Activated CD8-positive, alpha-beta memory T cell treated with anti-CD3 and anti-CD28 coated beads for 36 hours (primary cell): Measurements from ENCODE around the gene BCO1. TPM values are rescaled to one million over a fixed set of nuclear protein-coding genes. Genes with fewer than 3 reads are reported as not detected.

Experiments
- CTCF ChIA-PET: fragments of 350-600 bp; sonication (Branson Sonifier 250); formaldehyde crosslinking; loops from one replicate; lab custom pipeline; 2021; ENCODE audit warnings: antibody characterized with exemption; lab: Charles Lee
- POLR2A ChIA-PET: fragments of 350-600 bp; sonication (Branson Sonifier 250); formaldehyde crosslinking; loops from one replicate; lab custom pipeline; 2021; ENCODE audit warnings: antibody characterized with exemption; lab: Charles Lee
- total RNA-seq, 2 experiments: library from RNA; stranded (reverse); gene quantifications; one replicate each; pipeline ENCODE4 v1.2.3, GENCODE V29; 2021

The BCO1 gene
- total RNA-seq, 2 experiments from 2014 or later, result not detected

- ChIA-PET POLR2A (no interaction called here), CTCF (no interaction called here)
These were observed 27.4 kb downstream of the BCO1 start for GRCh38 chr16:81265658-81266451.

GRCh38 chr16:81266680-81267095, 28.2 kb downstream of the BCO1 start:
- ChIA-PET CTCF (no interaction called here), POLR2A (no interaction called here)

GRCh38 chr16:81268509-81268908, 30.0 kb downstream of the BCO1 start:
- POLR2A ChIA-PET, result no interaction called here

GRCh38 chr16:81273223-81273950, 34.9 kb downstream of the BCO1 start:
- CTCF ChIA-PET, result no interaction called here
- POLR2A ChIA-PET, result no interaction called here

More at GRCh38 chr16:81268509-81268908, 30.0 kb downstream of the BCO1 start:
- CTCF ChIA-PET, result no interaction called here

- ChIA-PET CTCF (interaction anchor here (0.6 kb wide), 1 partner anchor 430 kb away, joined by 3 read pairs; no protein-coding TSS in a partner anchor), POLR2A (no interaction called here)
These were observed 36.6 kb downstream of the BCO1 start for GRCh38 chr16:81275064-81275532.

- ChIA-PET CTCF (no interaction called here), POLR2A (no interaction called here)
These were observed 37.3 kb downstream of the BCO1 start for GRCh38 chr16:81275795-81276194.

GRCh38 chr16:81276323-81276722, 37.8 kb downstream of the BCO1 start:
- POLR2A ChIA-PET, result interaction anchor here (0.7 kb wide), 1 partner anchor 1192 kb away, joined by 9 read pairs; no protein-coding TSS in a partner anchor
- CTCF ChIA-PET, result no interaction called here

- ChIA-PET CTCF (no interaction called here), POLR2A (no interaction called here)
These were observed 39.1 kb downstream of the BCO1 start for GRCh38 chr16:81277541-81278080.

- CTCF ChIA-PET, result no interaction called here
These were observed 40.0 kb downstream of the BCO1 start for GRCh38 chr16:81278526-81278925.

GRCh38 chr16:81279392-81279791, 40.9 kb downstream of the BCO1 start:
- ChIA-PET POLR2A (no interaction called here), CTCF (no interaction called here)

More at GRCh38 chr16:81278526-81278925, 40.0 kb downstream of the BCO1 start:
- POLR2A ChIA-PET, result no interaction called here

GRCh38 chr16:81280393-81280792, 41.9 kb downstream of the BCO1 start:
- POLR2A ChIA-PET, result no interaction called here
- CTCF ChIA-PET, result no interaction called here

GRCh38 chr16:81283044-81283443, 44.6 kb downstream of the BCO1 start:
- POLR2A ChIA-PET, result no interaction called here
- CTCF ChIA-PET, result no interaction called here

- ChIA-PET POLR2A (no interaction called here), CTCF (no interaction called here)
These were observed 46.6 kb downstream of the BCO1 start for GRCh38 chr16:81284995-81285600.

- POLR2A ChIA-PET, result no interaction called here
- CTCF ChIA-PET, result no interaction called here
These were observed 47.7 kb downstream of the BCO1 start for GRCh38 chr16:81286190-81286589.

- POLR2A ChIA-PET, result no interaction called here
- CTCF ChIA-PET, result no interaction called here
These were observed 52.6 kb downstream of the BCO1 start for GRCh38 chr16:81291117-81291516.

GRCh38 chr16:81292936-81293335, 54.4 kb downstream of the BCO1 start:
- ChIA-PET POLR2A (no interaction called here), CTCF (no interaction called here)

- ChIA-PET POLR2A (no interaction called here), CTCF (no interaction called here)
These were observed 55.7 kb downstream of the BCO1 start for GRCh38 chr16:81293909-81294802.

- POLR2A ChIA-PET, result no interaction called here
- CTCF ChIA-PET, result no interaction called here
These were observed 58.1 kb downstream of the BCO1 start for GRCh38 chr16:81296631-81297030.

- CTCF ChIA-PET, result no interaction called here
- POLR2A ChIA-PET, result no interaction called here
These were observed 69.3 kb downstream of the BCO1 start for GRCh38 chr16:81307770-81308169.
